HG02852 (cell line): ENCODE measurements around the gene CABP7.
"Not testable (repeated sequence)": the region's sequence is repeated elsewhere in the genome, so short reads cannot be mapped to it uniquely, and the experiment has no call there.

Experiments
- ATAC-seq: cut with Tn5 transposase; IDR thresholded peaks from one replicate; pipeline ENCODE4 v1.9.1; 2021; ENCODE audit warnings: mild to moderate bottlenecking, moderate library complexity; ENCODE audit not compliant: unreplicated experiment

Gene CABP7

DNA sequence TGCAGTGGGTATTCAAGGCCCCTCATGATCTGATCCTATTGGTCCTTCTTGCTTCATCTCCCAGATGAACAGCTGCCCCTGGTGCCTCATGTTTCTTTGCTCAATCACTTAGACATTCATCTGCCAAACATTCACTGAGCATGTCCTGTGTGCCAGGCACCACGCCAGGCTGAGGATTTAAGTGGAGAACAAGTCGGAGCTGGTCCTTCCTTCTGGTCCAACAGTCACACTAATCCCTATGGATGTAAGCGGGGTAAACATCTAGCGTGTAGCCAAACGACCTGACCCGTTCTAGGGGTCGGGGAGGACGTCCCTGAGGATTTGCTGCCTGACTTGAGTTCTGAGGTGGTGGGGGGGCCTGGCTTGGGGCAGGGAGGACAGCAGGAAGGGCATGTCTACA lies 25.1 kb downstream of the CABP7 start:
- ATAC-seq: no peak

DNA sequence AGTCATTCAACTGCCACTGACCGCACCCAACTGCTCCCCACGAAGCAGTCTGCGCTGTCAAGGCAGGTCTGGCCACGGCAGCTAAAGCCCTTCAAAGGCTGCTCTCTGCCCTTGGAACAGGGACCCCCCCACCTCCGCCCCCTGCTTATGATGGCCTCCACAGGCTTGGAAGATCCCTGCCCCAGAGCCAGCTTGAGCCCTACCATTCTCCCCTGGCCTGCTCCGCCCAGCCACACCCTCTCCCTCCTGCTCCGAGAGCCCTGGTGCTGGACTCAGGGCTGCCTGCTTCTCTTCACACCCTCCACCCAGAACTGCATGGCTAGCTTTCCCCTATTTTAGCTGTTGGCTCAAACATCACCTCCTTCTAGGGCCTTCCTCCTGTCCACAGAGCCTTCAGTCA lies 28.0 kb downstream of the CABP7 start:
- no peak for ATAC-seq

DNA sequence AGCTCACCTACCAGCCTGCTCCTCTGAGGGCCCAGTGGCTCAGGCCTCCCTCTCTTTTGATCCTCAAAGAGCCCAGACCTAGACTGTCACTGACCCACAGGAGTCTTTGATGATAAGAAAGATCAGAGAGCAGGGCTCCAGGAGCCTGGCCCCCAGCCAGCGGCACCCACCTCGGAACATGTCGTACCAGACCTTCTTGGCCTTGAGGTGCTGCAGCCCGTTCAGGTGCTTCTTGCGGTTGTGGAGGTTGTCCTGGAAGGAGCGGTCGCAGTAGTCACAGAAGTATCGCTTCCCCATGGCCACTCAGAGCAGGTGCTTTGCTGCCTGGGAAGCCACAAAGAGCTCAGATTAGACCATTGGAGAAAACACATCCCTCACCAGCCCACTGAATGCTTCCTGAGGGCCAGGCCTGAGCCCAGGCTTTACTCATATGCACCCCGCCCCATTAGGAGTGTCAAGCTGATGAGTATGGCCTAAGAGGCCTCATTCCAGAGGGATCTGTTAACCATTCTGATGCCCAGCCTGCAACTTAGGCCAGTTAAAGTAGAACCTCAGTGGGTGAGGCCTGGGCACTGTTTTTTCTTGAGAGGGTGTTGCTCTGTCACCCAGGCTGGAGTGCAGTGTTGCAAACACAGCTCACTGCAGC lies 28.6 kb downstream of the CABP7 start:
- ATAC-seq: no peak

DNA sequence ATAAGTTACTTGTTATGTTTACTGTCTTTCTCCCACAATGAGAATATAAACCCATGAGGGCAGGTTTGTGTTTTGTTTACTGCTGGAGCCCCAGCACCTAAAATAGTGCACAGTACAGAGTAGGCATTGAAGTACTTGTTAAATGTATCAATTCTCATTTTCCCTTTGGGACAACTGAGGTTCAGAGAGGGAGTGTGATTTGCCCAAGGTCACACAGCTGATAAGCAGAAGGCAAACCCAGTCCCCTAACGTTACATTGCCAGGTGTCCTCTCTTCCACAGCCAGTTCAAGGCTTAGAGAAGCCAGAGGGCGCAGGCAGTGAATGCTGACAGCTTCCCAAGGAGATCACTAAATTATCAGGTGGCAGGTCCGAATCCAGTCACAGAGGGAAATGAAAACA lies 30.2 kb downstream of the CABP7 start:
- ATAC-seq: no peak

DNA sequence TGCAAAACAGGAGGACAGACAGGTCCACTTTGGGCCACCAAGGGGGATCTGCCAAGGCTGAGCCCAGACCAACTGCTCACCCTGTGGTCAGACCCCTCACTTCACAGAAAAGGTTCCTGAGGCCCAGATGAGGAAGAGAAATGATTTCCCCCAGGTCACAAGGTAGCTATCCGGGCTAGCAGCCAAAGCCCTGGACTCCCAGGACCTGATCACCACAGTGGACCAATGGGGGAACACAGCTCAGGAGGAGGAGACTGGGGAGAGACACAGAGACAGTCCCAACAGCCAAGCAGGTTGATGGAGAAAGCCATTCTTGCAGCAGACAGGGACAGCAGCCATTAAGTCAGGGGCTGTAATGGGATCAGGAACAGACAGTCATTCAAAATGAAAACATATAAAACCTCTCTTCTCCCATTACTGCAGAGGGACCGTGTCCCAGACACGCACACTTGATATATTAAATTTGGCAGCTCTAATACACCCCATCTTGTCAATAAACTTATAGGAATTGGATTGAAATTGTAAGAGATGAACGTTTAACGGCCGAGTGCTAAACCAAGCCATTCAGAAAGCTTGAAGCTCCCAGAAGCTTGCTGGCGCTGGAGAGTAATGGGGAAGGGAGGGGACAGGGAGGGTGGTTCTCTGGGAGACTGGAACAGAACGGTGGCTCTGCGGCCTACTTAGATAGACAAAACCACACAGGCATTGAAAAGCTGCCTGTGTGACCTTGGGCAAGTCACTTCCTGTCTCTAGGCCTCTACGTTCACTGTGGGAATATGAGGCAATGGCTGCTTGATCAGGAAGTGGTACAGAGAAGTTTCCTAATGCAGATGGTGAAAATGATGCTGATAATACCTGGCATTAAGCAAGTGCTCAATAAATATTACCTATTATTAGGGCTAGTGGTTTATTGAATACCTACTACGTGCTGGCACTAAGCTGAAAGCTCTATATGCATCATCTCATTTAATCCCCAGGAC lies 31.0 kb downstream of the CABP7 start:
- ATAC-seq: no peak

DNA sequence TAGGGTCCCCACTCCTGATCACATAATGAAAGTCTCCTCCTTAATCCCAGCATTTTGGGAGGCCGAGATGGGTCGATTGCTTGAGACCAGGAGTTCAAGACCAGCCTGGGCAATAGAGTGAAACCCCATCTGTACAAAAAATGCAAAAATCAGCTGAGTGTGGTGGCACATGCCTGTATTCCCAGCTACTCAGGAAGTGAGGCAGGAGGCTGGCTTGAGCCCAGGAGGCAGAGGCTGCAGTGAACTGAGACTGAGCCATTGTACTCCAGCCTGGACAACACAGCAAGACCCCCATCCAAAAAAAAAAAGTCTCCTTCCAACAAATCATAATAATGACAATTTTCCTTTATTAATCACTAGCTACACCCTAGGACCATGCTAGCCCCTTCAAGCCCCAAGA lies 31.9 kb downstream of the CABP7 start:
- ATAC-seq: no peak

DNA sequence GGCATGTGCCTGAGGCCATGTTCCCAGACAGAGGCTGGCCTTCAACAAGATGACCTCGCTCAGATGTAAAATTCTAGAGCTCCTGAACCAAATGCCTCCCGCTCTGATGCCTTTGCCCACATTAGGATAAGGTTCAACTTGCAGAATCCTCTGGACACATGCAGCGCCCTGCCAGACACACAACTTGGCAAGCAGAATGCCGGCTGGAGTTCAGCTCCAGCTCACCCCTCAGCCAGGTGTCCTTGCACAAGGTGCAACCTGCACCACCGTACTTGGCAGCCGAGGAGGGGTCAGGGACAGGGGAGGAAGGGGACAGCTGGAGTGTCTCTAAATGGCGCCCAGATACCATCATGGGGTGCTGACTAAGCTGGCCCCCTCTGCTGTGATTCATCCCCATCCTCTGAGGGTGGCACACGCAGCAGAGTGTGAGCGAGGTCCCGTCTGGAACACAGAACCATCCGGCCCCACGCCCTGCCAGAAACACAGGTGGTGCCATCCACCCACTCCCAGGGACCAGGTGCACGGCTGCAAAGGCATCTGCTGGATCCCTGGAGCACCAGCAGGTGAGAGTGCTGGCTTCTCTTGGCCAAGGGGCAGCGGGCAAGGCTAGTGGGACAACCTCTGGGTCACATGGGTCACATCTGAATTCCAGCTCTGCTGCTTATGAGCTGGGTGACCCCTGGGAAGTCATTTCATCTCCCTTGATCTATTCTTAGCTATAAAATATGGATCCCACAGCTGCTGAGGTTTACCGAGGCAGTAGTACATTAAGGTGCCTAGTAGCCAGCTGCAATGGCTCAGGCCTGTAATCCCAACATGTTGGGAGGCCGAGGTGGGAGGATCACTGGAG lies 34.2 kb downstream of the CABP7 start:
- ATAC-seq: no peak

DNA sequence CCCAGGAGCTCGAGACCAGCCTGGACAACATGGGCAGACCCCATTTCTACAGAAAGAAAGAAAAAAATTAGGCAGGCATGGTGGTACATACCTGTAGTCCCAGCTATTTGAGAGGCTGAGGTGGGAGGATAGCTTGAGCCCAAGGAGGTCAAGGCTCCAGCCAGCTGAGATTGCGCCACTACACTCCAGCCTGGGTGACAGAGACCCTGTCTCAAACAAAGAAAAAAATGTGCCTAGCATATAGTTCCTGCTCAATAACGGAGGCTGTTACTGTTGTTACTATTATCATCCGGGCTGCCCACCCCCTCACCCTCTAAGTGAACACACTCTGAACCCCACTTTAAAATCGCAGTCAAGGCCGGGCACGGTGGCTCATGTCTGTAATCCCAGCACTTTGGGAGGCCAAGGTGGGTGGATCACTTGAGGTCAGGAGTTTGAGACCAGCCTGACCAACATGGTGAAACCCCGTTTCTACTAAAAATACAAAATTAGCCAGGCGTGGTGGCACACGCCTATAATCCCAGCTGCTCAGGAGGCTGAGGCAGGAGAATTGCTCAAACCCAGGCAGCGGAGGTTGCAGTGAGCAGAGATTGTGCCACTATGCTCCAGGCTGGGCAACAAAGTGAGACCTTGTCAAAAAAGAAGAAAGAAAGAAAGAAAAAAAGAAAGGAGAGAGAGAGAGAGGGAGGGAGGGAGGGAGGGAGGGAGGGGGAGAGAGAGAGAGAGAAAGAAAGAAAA lies 35.0 kb downstream of the CABP7 start:
- ATAC-seq: not testable (repeated sequence)

DNA sequence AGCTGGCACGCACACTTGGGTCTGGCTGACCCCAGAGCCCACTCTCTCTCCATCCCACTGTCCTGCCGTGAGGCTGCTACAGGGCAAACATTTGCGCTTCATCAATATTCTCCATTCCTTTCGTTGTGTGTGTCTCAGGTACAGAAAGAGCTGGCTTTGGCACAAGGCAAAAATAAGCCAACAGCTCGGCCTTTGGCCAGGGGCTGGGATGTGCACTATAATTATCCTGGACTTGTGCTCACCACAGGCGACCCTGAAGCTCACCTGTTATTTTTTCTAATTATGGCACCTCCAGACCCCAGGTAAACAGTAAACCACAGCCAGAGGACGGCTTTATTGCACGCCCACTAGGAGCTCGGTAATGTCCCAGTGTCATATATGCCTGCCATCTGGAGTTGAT lies 36.1 kb downstream of the CABP7 start:
- no peak for ATAC-seq

DNA sequence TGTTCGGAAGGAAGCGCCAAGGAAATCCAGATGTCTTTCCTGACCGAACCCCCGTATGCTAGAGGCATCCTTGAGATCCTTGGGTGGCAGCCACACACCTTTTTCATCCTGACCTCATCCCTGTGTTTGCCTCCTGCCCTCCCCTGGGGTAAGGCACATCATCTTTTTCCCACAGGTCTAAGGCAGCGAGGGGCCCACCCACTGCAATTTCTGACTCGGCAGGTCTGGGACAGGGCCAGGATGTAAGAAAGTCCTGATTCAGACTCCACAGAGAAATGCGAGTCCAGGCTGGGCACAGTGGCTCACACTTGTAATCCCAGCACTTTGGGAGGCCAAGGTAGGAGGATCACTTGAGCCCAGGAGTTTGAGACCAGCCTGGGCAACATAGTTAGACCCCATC lies 36.5 kb downstream of the CABP7 start:
- ATAC-seq: no peak

DNA sequence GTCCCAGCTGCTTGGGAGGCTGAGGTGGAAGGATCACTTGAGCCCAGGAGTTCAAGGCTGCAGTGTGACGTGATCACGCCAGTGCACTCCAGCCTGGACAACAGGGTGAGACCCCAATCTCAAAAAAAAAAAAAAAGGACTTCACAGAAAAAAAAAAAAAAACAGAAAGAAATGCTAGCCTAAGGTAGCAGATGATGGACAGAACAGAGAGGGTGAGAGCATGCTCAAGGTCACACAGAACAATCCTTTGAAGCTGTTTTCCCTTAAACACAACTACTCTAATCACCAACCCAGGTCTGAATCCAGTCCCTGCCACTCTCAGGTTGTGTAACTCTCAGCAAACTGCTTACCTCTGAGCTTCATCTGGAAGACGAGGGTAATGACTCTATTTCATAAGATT lies 37.3 kb downstream of the CABP7 start:
- ATAC-seq: no peak

DNA sequence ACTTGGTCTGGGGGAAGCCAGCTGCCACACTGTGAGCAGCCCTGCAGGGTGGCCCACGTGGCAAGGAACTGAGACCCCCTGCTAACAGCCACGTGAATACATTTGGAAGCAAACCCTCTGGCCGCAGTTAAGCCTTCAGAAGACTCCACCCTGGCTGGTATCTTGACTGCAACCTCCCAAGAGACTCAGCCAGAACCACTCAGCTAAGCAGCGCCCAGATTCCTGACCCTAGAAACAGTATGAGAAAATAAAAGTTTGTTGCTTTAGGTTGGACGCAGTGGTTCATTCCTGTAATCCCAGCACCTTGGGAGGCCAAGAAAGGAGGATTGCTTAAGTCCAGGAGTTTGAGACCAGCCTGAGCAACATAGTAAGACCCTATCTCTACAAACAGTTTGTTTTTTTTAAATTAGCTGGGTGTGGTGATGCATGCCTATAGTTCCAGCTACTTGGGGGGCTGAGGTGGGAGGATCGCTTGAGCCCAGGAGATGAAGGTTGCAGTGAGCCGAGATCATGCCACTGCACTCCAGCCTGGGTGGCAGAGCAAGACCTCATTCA lies 38.3 kb downstream of the CABP7 start:
- ATAC-seq: no peak

DNA sequence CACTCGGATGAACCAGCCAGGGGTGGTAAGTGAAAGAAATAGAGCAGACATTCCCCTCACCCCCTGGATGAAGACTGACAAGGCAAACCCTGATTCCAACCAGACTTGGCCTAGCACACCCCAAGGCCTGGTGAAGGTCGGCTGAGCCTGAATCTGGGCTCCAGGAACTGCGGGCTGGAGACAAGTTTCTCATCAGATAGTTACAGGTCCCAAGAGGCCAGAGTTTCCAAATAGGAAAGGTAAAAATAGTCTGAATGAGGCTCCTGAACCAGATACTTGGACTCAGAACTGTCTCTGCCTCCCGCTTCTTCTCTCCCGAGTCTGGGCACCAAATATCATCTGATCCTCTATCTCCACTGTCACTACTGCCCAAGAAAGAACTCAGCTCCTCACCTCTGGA lies 39.2 kb downstream of the CABP7 start:
- ATAC-seq: no peak

DNA sequence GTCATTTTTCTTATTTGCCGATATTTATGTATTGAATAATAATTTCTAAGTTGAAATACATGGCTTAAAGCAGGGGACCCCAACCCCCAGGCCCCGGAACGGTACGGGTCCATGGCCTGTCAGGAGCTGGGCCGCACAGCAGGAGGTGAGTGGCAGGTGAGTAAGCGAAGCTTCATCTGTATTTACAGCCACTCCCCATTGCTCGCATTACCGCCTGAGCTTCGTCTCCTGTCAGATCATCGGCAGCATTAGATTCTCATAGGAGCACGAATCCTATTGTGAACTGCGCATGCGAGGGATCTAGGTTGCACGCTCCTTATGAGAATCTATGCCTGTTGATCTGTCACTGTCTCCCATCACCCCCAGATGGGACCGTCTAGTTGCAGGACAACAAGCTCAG lies 42.5 kb downstream of the CABP7 start:
- no peak for ATAC-seq

DNA sequence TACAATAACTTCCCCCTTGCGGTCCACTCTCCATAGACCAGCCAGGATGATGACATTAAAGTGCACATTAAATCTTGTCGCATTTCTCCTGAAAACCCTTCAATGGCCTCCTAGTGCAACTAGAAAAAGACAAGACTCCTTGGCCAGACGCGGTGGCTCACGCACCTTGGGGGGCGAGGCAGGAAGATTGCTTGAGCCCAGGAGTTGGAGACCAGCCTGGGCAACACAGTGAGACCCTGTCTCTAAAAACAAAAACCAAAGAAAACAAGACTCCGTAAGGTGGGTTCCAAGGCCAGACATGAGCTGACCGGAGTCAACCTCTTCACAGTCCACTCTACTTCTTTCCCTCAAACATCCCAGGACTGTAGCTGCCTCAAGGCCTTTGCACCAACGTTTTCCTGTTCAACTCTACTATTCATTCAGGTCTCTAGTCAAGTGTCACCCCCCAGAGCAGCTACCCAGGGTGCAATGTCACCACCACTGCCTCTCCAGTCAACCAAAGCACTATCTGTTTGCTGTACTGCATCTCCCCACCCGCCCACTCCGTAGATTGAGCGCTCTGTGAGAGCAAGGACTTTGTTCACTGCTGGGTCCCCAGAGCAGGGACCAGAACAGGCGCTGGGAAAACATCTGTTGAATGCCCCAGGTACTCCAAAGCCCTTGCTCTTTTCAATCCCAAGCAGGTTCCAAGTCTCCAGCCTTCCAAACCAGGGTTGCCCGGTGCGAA lies 46.3 kb downstream of the CABP7 start:
- ATAC-seq: peak; percentile 8

DNA sequence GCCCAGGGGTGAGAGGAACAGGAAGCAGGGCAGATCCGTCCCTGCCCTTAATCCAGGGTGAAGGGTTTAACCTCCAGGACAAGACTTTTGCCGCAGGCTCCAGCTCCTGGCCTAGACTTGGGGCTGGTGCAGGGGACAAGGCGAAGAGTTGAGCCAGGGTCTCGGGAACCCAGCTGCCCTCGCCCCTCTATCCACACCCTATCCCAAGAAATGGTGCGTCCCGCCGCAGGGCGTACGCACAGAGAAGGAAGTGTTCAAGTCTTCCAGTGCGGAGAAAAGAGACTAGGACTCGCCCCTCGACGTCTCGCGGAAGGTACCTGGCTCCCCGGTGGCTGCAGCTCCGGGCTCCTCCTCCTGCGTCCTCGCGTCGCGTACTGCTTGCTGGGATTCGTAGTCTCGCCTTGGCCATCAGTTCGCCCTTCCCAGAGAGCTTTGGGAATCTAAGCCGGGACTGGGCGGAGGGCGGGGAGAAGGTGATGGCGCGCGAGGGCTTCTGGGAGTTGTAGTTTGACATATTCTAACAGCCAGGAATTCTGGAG lies 46.9 kb downstream of the CABP7 start, which contains the start of gene ZMAT5:
Gene ZMAT5 (minus strand): TSS at position 376 of the 539 bp plus-strand sequence. CDS start 18,463 bp downstream, outside the sequence.
- peak; percentile 83 for ATAC-seq

DNA sequence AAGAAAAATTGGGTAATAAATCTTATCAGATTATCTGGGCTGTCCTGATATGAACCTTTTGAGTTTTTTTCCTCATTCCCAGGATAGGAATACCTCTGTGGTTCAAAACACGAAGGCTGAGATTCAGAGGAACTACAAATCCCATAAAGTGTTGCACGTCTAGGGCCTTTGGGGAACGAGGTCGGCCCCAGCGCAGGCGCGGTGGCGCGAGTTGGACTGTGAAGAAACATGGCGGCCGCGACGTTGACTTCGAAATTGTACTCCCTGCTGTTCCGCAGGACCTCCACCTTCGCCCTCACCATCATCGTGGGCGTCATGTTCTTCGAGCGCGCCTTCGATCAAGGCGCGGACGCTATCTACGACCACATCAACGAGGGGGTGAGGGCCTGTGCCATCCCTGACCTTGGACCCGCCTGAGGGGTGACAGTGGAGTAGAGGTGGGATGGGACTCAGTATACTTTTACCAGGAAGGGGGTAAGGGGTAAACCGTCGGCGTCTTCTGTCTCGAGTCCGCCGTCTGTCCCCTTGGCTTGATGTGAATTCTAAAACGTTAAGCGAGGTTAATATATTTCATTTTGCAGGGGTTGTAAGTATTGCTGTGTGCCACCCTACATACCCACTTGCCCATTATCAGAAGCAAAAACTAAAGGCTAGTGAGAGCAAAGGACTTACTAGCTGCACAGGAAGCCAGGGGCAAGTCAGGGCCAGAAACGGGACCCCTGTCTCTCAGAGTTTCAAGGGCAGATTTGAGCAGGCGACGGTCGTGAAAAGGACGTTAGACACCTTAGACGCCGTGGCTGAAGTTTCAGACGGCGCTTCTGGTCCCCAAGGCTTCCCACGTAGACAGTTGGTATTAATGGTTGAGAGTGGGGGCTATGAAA lies 47.6 kb downstream of the CABP7 start, which contains the start of gene UQCR10:
Gene UQCR10 (plus strand): TSS at position 199 of the 881 bp plus-strand sequence. CDS start 30 bp downstream, at position 229.
- peak; percentile 71 for ATAC-seq

DNA sequence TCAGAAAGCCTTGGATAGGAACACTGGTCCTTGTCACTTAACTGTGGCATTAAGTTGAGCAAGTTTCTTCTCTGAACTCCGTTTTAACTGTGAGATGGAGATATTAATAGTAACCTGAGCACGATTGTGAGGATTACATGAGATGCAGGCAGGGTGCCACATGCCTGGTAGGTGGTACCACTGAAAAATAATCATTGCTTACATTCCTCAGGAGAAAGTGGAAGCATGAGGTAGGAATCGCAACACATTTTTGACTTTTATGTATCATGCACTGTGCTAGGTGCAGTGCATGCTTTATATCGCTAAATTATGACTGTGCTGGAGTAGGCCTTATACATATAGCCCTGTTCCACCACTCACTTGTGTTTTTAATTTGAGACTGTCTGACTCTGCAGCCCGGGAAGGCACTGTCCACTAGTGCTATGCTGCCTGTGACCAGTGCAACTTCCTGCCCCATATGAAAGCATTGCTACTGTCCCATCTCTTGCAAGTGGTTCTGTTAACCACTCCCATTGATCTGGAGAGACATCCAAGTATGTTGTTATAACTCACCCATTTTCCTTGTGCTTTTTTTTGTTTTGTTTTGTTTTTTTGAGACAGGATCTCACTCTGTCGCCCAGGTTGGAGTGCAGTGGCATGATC lies 48.4 kb downstream of the CABP7 start:
- ATAC-seq: no peak
